HepG2 (cell line): ENCODE results near the gene RNU4-1. TPM values are rescaled to one million over a fixed set of nuclear protein-coding genes. Genes with fewer than 3 reads are reported as not detected.

Experiments
- ISX ChIP-seq: sonication (generic); formaldehyde crosslinking; conservative IDR thresholded peaks from 2 replicates; pipeline ENCODE4 v1.5.0; 2020; ENCODE audit warnings: missing genetic modification reagents
- KLF13 ChIP-seq: sonication (generic); formaldehyde crosslinking; IDR thresholded peaks from 2 replicates; pipeline ENCODE4 v1.4.0; 2020; ENCODE audit warnings: mild to moderate bottlenecking, missing genetic modification reagents
- NFRKB ChIP-seq: fragments of 450-650 bp; IDR thresholded peaks from 2 replicates; pipeline ENCODE4 v1.6.1; 2017
- NR2F6 ChIP-seq, 2 experiments: IDR thresholded peaks; 2 replicates each; pipeline ENCODE4 v1.6.1; 2016; ENCODE audit warnings: antibody characterized with exemption in 1 of 2, mild to moderate bottlenecking in 1 of 2
- SIN3A ChIP-seq: IDR thresholded peaks from 2 replicates; pipeline ENCODE4 v1.6.1; 2011; ENCODE audit warnings: low read depth, mild to moderate bottlenecking, control low read depth, low read length, borderline replicate concordance
- ZBTB7B ChIP-seq: sonication (generic); formaldehyde crosslinking; IDR thresholded peaks from 2 replicates; pipeline ENCODE4 v1.4.0; 2020; ENCODE audit warnings: missing genetic modification reagents
- ZMYM2 ChIP-seq: sonication (generic); formaldehyde crosslinking; IDR thresholded peaks from 2 replicates; pipeline ENCODE4 v1.8.0; 2022; ENCODE audit warnings: mild to moderate bottlenecking, missing genetic modification reagents
- ZNF143 ChIP-seq: sonication (generic); formaldehyde crosslinking; IDR thresholded peaks from 2 replicates; pipeline ENCODE4 v1.4.0; 2020; ENCODE audit warnings: missing genetic modification reagents
- ZNF329 ChIP-seq: sonication (generic); formaldehyde crosslinking; IDR thresholded peaks from 2 replicates; pipeline ENCODE4 v1.9.0; 2021; ENCODE audit warnings: low read depth, mild to moderate bottlenecking, missing genetic modification reagents
- ZNF570 ChIP-seq: sonication (generic); formaldehyde crosslinking; IDR thresholded peaks from 2 replicates; pipeline ENCODE4 v1.4.0; 2020; ENCODE audit warnings: mild to moderate bottlenecking, missing genetic modification reagents, borderline replicate concordance
- ZNF737 ChIP-seq: sonication (generic); formaldehyde crosslinking; IDR thresholded peaks from 2 replicates; pipeline ENCODE4 v1.5.0; 2020; ENCODE audit warnings: missing genetic modification reagents, mild to moderate bottlenecking, borderline replicate concordance
- ZNF788 ChIP-seq: sonication (generic); formaldehyde crosslinking; IDR thresholded peaks from 2 replicates; pipeline ENCODE4 v1.5.0; 2020; ENCODE audit warnings: mild to moderate bottlenecking, missing genetic modification reagents, borderline replicate concordance
- polyA plus RNA-seq, 8 experiments: library from polyadenylated mRNA; depleted of rRNA in 3 of 8; stranded (reverse) in 7 of 8; unstranded in 1 of 8; fragments of >200 nt; fragmentation: Illumina TruSeq in 4 of 8; extraction: Trizol in 4 of 8; gene quantifications; 2 replicates each; pipeline versions ENCODE4 v1.2.1 to v1.2.3, GENCODE V29; 2011 to 2016; ENCODE audit warnings: low read depth in 4 of 8, missing spikeins in 1 of 8, mixed read lengths in 1 of 8; ENCODE audit not compliant: insufficient read depth in 1 of 8
- total RNA-seq, 5 experiments: library from RNA; depleted of rRNA; stranded (reverse); fragments of >200 nt; fragmentation: Illumina TruSeq; extraction: Trizol; gene quantifications; 2 replicates each; pipeline ENCODE4 v1.2.3, GENCODE V29; 2016; ENCODE audit warnings: low read depth in 1 of 5
- TF ChIP-seq, protein P1 (sequence below): sonication (generic); formaldehyde crosslinking; IDR thresholded peaks from 2 replicates; pipeline ENCODE4 v1.5.1; 2020; ENCODE audit warnings: mild to moderate bottlenecking, missing genetic modification reagents, moderate library complexity
- TF ChIP-seq, protein P2 (sequence below): sonication (generic); formaldehyde crosslinking; IDR thresholded peaks from 2 replicates; pipeline ENCODE4 v1.4.0; 2020; ENCODE audit warnings: missing genetic modification reagents
- TF ChIP-seq, protein P3 (sequence below): IDR thresholded peaks from 2 replicates; pipeline ENCODE4 v1.6.1; 2012; ENCODE audit warnings: inconsistent platforms
- TF ChIP-seq, protein P4 (sequence below): sonication (generic); formaldehyde crosslinking; IDR thresholded peaks from 2 replicates; pipeline ENCODE4 v1.4.0; 2020; ENCODE audit warnings: missing genetic modification reagents
- TF ChIP-seq, protein P5 (sequence below): sonication (generic); formaldehyde crosslinking; IDR thresholded peaks from 2 replicates; pipeline ENCODE4 v1.8.1; 2023; ENCODE audit warnings: mild to moderate bottlenecking, missing genetic modification reagents

RNU4-1 gene
- total and polyA plus RNA-seq, 2 of the 13 experiments (the other 11 are each of a cell fraction or from before 2014, with no cell fraction given): 7,407 TPM; not detected in 1

DNA sequence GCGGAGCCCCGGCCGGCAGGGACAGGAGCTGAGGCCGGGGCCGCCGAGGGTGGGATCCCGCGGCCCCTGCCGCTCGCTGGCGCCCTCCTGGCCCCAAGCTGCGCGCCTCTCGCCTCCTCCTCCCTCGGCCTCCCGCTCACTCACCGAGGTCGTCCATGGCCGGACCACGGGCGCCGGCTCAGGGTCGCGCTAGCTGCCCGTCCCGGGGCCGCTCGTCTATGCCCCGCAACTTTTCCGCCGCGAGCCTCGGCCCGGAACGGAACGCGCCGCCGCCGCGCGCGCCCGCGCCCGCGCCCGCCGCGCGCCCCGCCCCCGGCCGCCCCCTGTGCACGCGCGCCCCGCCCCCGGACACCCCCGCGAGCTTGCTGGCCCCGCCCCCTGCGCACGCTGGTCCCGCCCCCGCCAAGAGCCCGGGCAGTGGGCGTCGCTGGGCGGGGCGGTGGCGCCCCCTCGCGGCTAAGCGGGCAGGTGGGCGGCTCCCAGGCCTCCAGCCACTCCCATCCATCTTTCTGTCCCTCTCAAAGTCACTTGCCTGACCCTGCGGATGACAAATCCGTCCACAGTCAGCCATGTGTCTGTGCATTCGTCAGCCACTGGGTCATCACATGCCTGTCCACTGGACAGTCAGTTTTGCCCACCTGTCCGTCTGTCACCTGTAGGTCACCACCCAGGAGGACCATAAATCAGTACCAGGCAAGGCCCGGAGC is 27.4 kb downstream of the RNU4-1 start, which contains the start of gene PXN (continued):
- TF ChIP-seq NR2F6 (IDR thresholded peaks at IDR 0.05) (peak; percentile 43; the same call in 1 of the 2 replicates), NR2F6 (CRISPR knock-in tag; IDR thresholded peaks at IDR 0.05) (peak; percentile 66; the same call in 1 of the 2 replicates), ISX (CRISPR knock-in tag) (0 out of 2 replicates have a peak, but pooled peaks have one; percentile 43), NFRKB (no peak), SIN3A (peak; percentile 41; the same call in 1 of the 2 replicates), ZNF143 (CRISPR knock-in tag) (no peak), ZMYM2 (CRISPR knock-in tag) (no peak), ZNF329 (0 out of 2 replicates have a peak, but pooled peaks have one; percentile 49), ZNF737 (CRISPR knock-in tag) (no peak), ZNF570 (CRISPR knock-in tag) (no peak), ZNF788 (CRISPR knock-in tag) (peak; percentile 24; the same call in 1 of the 2 replicates), KLF13 (CRISPR knock-in tag) (no peak), ZBTB7B (peak; percentile 54; the same call in 1 of the 2 replicates)
- TF ChIP-seq, protein P1, sequence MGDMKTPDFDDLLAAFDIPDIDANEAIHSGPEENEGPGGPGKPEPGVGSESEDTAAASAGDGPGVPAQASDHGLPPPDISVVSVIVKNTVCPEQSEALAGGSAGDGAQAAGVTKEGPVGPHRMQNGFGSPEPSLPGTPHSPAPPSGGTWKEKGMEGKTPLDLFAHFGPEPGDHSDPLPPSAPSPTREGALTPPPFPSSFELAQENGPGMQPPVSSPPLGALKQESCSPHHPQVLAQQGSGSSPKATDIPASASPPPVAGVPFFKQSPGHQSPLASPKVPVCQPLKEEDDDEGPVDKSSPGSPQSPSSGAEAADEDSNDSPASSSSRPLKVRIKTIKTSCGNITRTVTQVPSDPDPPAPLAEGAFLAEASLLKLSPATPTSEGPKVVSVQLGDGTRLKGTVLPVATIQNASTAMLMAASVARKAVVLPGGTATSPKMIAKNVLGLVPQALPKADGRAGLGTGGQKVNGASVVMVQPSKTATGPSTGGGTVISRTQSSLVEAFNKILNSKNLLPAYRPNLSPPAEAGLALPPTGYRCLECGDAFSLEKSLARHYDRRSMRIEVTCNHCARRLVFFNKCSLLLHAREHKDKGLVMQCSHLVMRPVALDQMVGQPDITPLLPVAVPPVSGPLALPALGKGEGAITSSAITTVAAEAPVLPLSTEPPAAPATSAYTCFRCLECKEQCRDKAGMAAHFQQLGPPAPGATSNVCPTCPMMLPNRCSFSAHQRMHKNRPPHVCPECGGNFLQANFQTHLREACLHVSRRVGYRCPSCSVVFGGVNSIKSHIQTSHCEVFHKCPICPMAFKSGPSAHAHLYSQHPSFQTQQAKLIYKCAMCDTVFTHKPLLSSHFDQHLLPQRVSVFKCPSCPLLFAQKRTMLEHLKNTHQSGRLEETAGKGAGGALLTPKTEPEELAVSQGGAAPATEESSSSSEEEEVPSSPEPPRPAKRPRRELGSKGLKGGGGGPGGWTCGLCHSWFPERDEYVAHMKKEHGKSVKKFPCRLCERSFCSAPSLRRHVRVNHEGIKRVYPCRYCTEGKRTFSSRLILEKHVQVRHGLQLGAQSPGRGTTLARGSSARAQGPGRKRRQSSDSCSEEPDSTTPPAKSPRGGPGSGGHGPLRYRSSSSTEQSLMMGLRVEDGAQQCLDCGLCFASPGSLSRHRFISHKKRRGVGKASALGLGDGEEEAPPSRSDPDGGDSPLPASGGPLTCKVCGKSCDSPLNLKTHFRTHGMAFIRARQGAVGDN: peak; percentile 75
- TF ChIP-seq, protein P2, sequence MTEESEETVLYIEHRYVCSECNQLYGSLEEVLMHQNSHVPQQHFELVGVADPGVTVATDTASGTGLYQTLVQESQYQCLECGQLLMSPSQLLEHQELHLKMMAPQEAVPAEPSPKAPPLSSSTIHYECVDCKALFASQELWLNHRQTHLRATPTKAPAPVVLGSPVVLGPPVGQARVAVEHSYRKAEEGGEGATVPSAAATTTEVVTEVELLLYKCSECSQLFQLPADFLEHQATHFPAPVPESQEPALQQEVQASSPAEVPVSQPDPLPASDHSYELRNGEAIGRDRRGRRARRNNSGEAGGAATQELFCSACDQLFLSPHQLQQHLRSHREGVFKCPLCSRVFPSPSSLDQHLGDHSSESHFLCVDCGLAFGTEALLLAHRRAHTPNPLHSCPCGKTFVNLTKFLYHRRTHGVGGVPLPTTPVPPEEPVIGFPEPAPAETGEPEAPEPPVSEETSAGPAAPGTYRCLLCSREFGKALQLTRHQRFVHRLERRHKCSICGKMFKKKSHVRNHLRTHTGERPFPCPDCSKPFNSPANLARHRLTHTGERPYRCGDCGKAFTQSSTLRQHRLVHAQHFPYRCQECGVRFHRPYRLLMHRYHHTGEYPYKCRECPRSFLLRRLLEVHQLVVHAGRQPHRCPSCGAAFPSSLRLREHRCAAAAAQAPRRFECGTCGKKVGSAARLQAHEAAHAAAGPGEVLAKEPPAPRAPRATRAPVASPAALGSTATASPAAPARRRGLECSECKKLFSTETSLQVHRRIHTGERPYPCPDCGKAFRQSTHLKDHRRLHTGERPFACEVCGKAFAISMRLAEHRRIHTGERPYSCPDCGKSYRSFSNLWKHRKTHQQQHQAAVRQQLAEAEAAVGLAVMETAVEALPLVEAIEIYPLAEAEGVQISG (CRISPR knock-in tag): 0 out of 2 replicates have a peak, but pooled peaks have one; percentile 41
- TF ChIP-seq, protein P3, sequence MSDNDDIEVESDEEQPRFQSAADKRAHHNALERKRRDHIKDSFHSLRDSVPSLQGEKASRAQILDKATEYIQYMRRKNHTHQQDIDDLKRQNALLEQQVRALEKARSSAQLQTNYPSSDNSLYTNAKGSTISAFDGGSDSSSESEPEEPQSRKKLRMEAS: peak; percentile 83; the same call in 1 of the 2 replicates
- TF ChIP-seq, protein P4, sequence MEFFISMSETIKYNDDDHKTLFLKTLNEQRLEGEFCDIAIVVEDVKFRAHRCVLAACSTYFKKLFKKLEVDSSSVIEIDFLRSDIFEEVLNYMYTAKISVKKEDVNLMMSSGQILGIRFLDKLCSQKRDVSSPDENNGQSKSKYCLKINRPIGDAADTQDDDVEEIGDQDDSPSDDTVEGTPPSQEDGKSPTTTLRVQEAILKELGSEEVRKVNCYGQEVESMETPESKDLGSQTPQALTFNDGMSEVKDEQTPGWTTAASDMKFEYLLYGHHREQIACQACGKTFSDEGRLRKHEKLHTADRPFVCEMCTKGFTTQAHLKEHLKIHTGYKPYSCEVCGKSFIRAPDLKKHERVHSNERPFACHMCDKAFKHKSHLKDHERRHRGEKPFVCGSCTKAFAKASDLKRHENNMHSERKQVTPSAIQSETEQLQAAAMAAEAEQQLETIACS (CRISPR knock-in tag): peak; percentile 91
- TF ChIP-seq, protein P5, sequence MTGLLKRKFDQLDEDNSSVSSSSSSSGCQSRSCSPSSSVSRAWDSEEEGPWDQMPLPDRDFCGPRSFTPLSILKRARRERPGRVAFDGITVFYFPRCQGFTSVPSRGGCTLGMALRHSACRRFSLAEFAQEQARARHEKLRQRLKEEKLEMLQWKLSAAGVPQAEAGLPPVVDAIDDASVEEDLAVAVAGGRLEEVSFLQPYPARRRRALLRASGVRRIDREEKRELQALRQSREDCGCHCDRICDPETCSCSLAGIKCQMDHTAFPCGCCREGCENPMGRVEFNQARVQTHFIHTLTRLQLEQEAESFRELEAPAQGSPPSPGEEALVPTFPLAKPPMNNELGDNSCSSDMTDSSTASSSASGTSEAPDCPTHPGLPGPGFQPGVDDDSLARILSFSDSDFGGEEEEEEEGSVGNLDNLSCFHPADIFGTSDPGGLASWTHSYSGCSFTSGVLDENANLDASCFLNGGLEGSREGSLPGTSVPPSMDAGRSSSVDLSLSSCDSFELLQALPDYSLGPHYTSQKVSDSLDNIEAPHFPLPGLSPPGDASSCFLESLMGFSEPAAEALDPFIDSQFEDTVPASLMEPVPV (CRISPR knock-in tag): no peak
